Measurements from ENCODE around the gene FES.

GRCh38 chr15:90875549-90875981 is 8.7 kb upstream of the FES start:
- TF ChIP-seq POLR2A (IDR thresholded peaks at IDR 0.05) = no peak
- TF ChIP-seq, protein P1, sequence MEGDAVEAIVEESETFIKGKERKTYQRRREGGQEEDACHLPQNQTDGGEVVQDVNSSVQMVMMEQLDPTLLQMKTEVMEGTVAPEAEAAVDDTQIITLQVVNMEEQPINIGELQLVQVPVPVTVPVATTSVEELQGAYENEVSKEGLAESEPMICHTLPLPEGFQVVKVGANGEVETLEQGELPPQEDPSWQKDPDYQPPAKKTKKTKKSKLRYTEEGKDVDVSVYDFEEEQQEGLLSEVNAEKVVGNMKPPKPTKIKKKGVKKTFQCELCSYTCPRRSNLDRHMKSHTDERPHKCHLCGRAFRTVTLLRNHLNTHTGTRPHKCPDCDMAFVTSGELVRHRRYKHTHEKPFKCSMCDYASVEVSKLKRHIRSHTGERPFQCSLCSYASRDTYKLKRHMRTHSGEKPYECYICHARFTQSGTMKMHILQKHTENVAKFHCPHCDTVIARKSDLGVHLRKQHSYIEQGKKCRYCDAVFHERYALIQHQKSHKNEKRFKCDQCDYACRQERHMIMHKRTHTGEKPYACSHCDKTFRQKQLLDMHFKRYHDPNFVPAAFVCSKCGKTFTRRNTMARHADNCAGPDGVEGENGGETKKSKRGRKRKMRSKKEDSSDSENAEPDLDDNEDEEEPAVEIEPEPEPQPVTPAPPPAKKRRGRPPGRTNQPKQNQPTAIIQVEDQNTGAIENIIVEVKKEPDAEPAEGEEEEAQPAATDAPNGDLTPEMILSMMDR (IDR thresholded peaks at IDR 0.05) = no peak

Measured in Peyer's patch (tissue), 4 donors.